Suprapubic skin (tissue), 4 donors: ENCODE measurements around the gene SLC35F1. TPM values are rescaled to one million over a fixed set of nuclear protein-coding genes. Genes with fewer than 3 reads are reported as not detected.

Experiments used
- DNase-seq, 2 donors: peaks; one replicate each; pipeline ENCODE4 v3.0.0-alpha.2; 2019; ENCODE audit warnings: low spot score in 2 of 2
- H3K27ac ChIP-seq: fragments of 200-600 bp; sonication (generic); one replicate; pipeline ENCODE4 v1.5.1; 2019
- H3K27me3 ChIP-seq: fragments of 200-600 bp; sonication (generic); one replicate; pipeline ENCODE4 v1.5.1; 2019
- H3K36me3 ChIP-seq: fragments of 200-600 bp; sonication (generic); one replicate; pipeline ENCODE4 v1.5.1; 2019
- H3K4me1 ChIP-seq: fragments of 200-600 bp; sonication (generic); one replicate; pipeline ENCODE4 v1.5.1; 2019
- H3K4me3 ChIP-seq: fragments of 200-600 bp; sonication (generic); one replicate; pipeline ENCODE4 v1.5.1; 2019; ENCODE audit warnings: mild to moderate bottlenecking
- H3K9me3 ChIP-seq: fragments of 200-600 bp; sonication (generic); one replicate; pipeline ENCODE4 v1.5.1; 2019
- CTCF ChIP-seq, 2 donors: fragments of 200-600 bp in 1 of 2; fragments of 450-650 bp in 1 of 2; sonication (generic) in 1 of 2; IDR thresholded peaks; one replicate each; pipeline ENCODE4 v1.5.1; 2016 to 2019; ENCODE audit warnings: antibody characterized with exemption in 2 of 2, mild to moderate bottlenecking in 1 of 2, moderate library complexity in 1 of 2
- EP300 ChIP-seq: sonication (generic); formaldehyde crosslinking; IDR thresholded peaks from one replicate; pipeline ENCODE4 v1.6.1; 2017; ENCODE audit warnings: antibody characterized with exemption
- POLR2A ChIP-seq, 2 donors: fragments of 450-650 bp; IDR thresholded peaks; one replicate each; pipeline ENCODE4 v1.6.1; 2017; ENCODE audit warnings: antibody characterized with exemption in 2 of 2, mild to moderate bottlenecking in 2 of 2, moderate library complexity in 2 of 2
- POLR2AphosphoS5 ChIP-seq, 3 donors: sonication (generic); formaldehyde crosslinking; IDR thresholded peaks; one replicate each; pipeline ENCODE4 v1.6.1; 2017; ENCODE audit warnings: antibody characterized with exemption in 3 of 3
- WGBS: methylation state at CpG from one replicate; pipeline ENCODE4 v1.1.5; 2018; 5-methylcytosine and 5-hydroxymethylcytosine counted together
- total RNA-seq, 4 donors: library from RNA; depleted of rRNA; stranded (reverse); fragments of >200 nt; gene quantifications; one replicate each; pipeline ENCODE4 v1.1.0, GENCODE V29; 2016

Gene SLC35F1
- total RNA-seq, 4 donors from 2014 or later, result 0.34 to 1.1 (median 0.95) TPM

- Histone ChIP-seq H3K9me3 (no peaks in the 10 kb centered on the region), H3K27ac (no peak overlapping the region), H3K4me1 (no peaks in the 10 kb centered on the region), H3K36me3 (no peaks in the 10 kb centered on the region), H3K27me3 (no peaks in the 10 kb centered on the region), H3K4me3 (no peak overlapping the region)
- DNase-seq, result no peak
- WGBS, result 24% methylated on average over 1 of the region's 1 CpG
- TF ChIP-seq EP300, result no peak
- no peak for TF ChIP-seq CTCF (IDR thresholded peaks at IDR 0.05)
- TF ChIP-seq POLR2A (IDR thresholded peaks at IDR 0.05), result no peak
- TF ChIP-seq POLR2AphosphoS5 (IDR thresholded peaks at IDR 0.05), result no peak
Observed at GRCh38 chr6:117880824-117881223, 26.2 kb upstream of the SLC35F1 start.

GRCh38 chr6:117890172-117890571, 16.9 kb upstream of the SLC35F1 start:
- no peaks in the 10 kb centered on the region for H3K27me3 ChIP-seq
- no peaks in the 10 kb centered on the region for H3K4me1 ChIP-seq
- TF ChIP-seq EP300 (no peak), POLR2A (IDR thresholded peaks at IDR 0.05) (no peak), CTCF (IDR thresholded peaks at IDR 0.05) (no peak), POLR2AphosphoS5 (IDR thresholded peaks at IDR 0.05) (no peak)
- H3K4me3 ChIP-seq, result no peak overlapping the region
- no peak overlapping the region for H3K27ac ChIP-seq
- no peaks in the 10 kb centered on the region for H3K36me3 ChIP-seq
- H3K9me3 ChIP-seq, result no peaks in the 10 kb centered on the region
- DNase-seq, result no peak

- Histone ChIP-seq H3K36me3 (no peaks in the 10 kb centered on the region), H3K9me3 (no peaks in the 10 kb centered on the region), H3K4me1 (peaks cover 20% of the 10 kb centered on the region), H3K27me3 (peaks cover 58% of the 10 kb centered on the region), H3K4me3 (peak overlapping the region; percentile 72), H3K27ac (no peak overlapping the region)
- WGBS, result 7% methylated on average over 14 of the region's 14 CpGs
- no peak for DNase-seq
- TF ChIP-seq EP300 (no peak), CTCF (IDR thresholded peaks at IDR 0.05) (no peak), POLR2A (IDR thresholded peaks at IDR 0.05) (no peak), POLR2AphosphoS5 (IDR thresholded peaks at IDR 0.05) (no peak)
Observed at GRCh38 chr6:117906507-117906957, 532 bp upstream of the SLC35F1 start.

GRCh38 chr6:117907601-117908245, 659 bp downstream of the SLC35F1 start:
- Histone ChIP-seq H3K36me3 (no peaks in the 10 kb centered on the region), H3K4me1 (peaks cover 20% of the 10 kb centered on the region), H3K4me3 (peak overlapping the region; percentile 72), H3K27me3 (peaks cover 58% of the 10 kb centered on the region), H3K9me3 (no peaks in the 10 kb centered on the region), H3K27ac (no peak overlapping the region)
- no CpG with 5 or more reads among the region's 81 CpGs for whole genome bisulfite sequencing
- TF ChIP-seq POLR2A (IDR thresholded peaks at IDR 0.05) (no peak), CTCF (IDR thresholded peaks at IDR 0.05) (no peak), POLR2AphosphoS5 (IDR thresholded peaks at IDR 0.05) (no peak), EP300 (no peak)
- DNase-seq, result no peak

GRCh38 chr6:117908246-117909068, 1.4 kb downstream of the SLC35F1 start:
- Histone ChIP-seq H3K4me3 (peak overlapping the region; percentile 72), H3K4me1 (peaks cover 20% of the 10 kb centered on the region), H3K27ac (no peak overlapping the region), H3K27me3 (peaks cover 58% of the 10 kb centered on the region), H3K9me3 (no peaks in the 10 kb centered on the region), H3K36me3 (no peaks in the 10 kb centered on the region)
- no peak for DNase-seq
- 20% methylated on average over 13 of the region's 45 CpGs for WGBS
- TF ChIP-seq CTCF (IDR thresholded peaks at IDR 0.05), result no peak
